ENCODE results near the gene MORC1. TPM values are rescaled to one million over a fixed set of nuclear protein-coding genes. Genes with fewer than 3 reads are reported as not detected.
A peak's percentile ranks its signal among the peaks of the same experiment; 100 is the strongest.

Gene MORC1
- total and polyA plus RNA-seq, 8 donors, result not detected

GRCh38 chr3:108940568-108941263, 177.2 kb downstream of the MORC1 start:
- H3K4me3 ChIP-seq, result no peak overlapping the region
- H3K27ac ChIP-seq, result no peak overlapping the region
- TF ChIP-seq CTCF (IDR thresholded peaks at IDR 0.05), result no peak
- intact Hi-C loops (cut with DNase I), result no loop called here
- no peaks in the 10 kb centered on the region for H3K27me3 ChIP-seq
- no peaks in the 10 kb centered on the region for H3K9me3 ChIP-seq
- DNase-seq, result peak in 1 of 4 donors; percentile 1
- H3K36me3 ChIP-seq, result no peaks in the 10 kb centered on the region
- no peaks in the 10 kb centered on the region for H3K4me1 ChIP-seq
- ATAC-seq, result no peak

GRCh38 chr3:108940166-108940565, 177.8 kb downstream of the MORC1 start:
- Histone ChIP-seq H3K9me3 (no peaks in the 10 kb centered on the region), H3K4me3 (no peak overlapping the region), H3K27ac (no peak overlapping the region), H3K4me1 (no peaks in the 10 kb centered on the region), H3K36me3 (no peaks in the 10 kb centered on the region), H3K27me3 (no peaks in the 10 kb centered on the region)
- intact Hi-C loops (cut with DNase I), result no loop called here
- no peak for TF ChIP-seq CTCF (IDR thresholded peaks at IDR 0.05)
- DNase-seq (peak in 1 of 4 donors; percentile 2), ATAC-seq (peak; percentile 54)

- no peaks in the 10 kb centered on the region for H3K9me3 ChIP-seq
- no peak for TF ChIP-seq CTCF (IDR thresholded peaks at IDR 0.05)
- intact Hi-C loops (cut with DNase I), result no loop called here
- no peaks in the 10 kb centered on the region for H3K27me3 ChIP-seq
- ATAC-seq (no peak), DNase-seq (no peak)
- no peak overlapping the region for H3K4me3 ChIP-seq
- H3K4me1 ChIP-seq, result no peaks in the 10 kb centered on the region
- H3K36me3 ChIP-seq, result no peaks in the 10 kb centered on the region
- no peak overlapping the region for H3K27ac ChIP-seq
These were observed 180.8 kb downstream of the MORC1 start for GRCh38 chr3:108936924-108937689.

- no peak for ATAC-seq
- intact Hi-C loops (cut with DNase I), result no loop called here
- no peak for TF ChIP-seq CTCF (IDR thresholded peaks at IDR 0.05)
- H3K36me3 ChIP-seq, result no peaks in the 10 kb centered on the region
- no peaks in the 10 kb centered on the region for H3K4me1 ChIP-seq
- H3K9me3 ChIP-seq, result no peaks in the 10 kb centered on the region
- H3K27me3 ChIP-seq, result no peaks in the 10 kb centered on the region
- no peak overlapping the region for H3K27ac ChIP-seq
- no peak for DNase-seq
- no peak overlapping the region for H3K4me3 ChIP-seq
These were observed 186.9 kb downstream of the MORC1 start for GRCh38 chr3:108931035-108931434.

GRCh38 chr3:108918866-108919265, 199.1 kb downstream of the MORC1 start:
- peaks cover 0 to 2% of the 10 kb centered on the region in 2 donors for H3K9me3 ChIP-seq
- DNase-seq (no peak), ATAC-seq (peak; percentile 63)
- H3K4me1 ChIP-seq, result no peaks in the 10 kb centered on the region
- H3K27me3 ChIP-seq, result no peaks in the 10 kb centered on the region
- intact Hi-C loops (cut with DNase I), result loop anchor here in 1 of 2 donors (10.0 kb wide), 1 partner anchor 254 kb away; no protein-coding TSS in a partner anchor
- H3K27ac ChIP-seq, result no peak overlapping the region
- H3K36me3 ChIP-seq, result no peaks in the 10 kb centered on the region
- no peak overlapping the region for H3K4me3 ChIP-seq
- TF ChIP-seq CTCF (IDR thresholded peaks at IDR 0.05), result no peak
